Spleen (tissue), 11 donors: ENCODE data around the gene SLC9A7. TPM values are rescaled to one million over a fixed set of nuclear protein-coding genes. Genes with fewer than 3 reads are reported as not detected.

Experiments used
- DNase-seq: peaks from one replicate; pipeline ENCODE4 v3.0.0-alpha.2; 2020
- H3K27ac ChIP-seq, 8 donors: fragments of 200-600 bp; sonication (generic) in 7 of 8; 1 replicate in 4 of 8; 2 replicates in 4 of 8; pipeline versions ENCODE4 v1.5.0 to v1.8.0; 2016 to 2021; ENCODE audit warnings: inconsistent platforms in 4 of 8, mild to moderate bottlenecking in 4 of 8, moderate library complexity in 1 of 8
- H3K27me3 ChIP-seq, 7 donors: fragments of 200-600 bp; sonication (generic) in 6 of 7; replicated peaks in 1 of 7; 1 replicate in 4 of 7; 2 replicates in 3 of 7; pipeline versions ENCODE4 v1.5.0 to v1.8.0; 2016 to 2021; ENCODE audit warnings: inconsistent platforms in 3 of 7, mild to moderate bottlenecking in 1 of 7
- H3K36me3 ChIP-seq, 6 donors: fragments of 200-600 bp; sonication (generic) in 5 of 6; 1 replicate in 4 of 6; 2 replicates in 2 of 6; pipeline versions ENCODE4 v1.5.0 to v1.8.0; 2016 to 2021; ENCODE audit warnings: inconsistent platforms in 2 of 6
- H3K4me1 ChIP-seq, 6 donors: fragments of 200-600 bp; sonication (generic) in 5 of 6; 1 replicate in 3 of 6; 2 replicates in 3 of 6; pipeline versions ENCODE4 v1.5.0 to v1.8.0; 2016 to 2021; ENCODE audit warnings: inconsistent platforms in 3 of 6
- H3K4me3 ChIP-seq, 8 donors: fragments of 200-600 bp; sonication (generic) in 7 of 8; 1 replicate in 4 of 8; 2 replicates in 4 of 8; pipeline versions ENCODE4 v1.5.0 to v1.8.0; 2016 to 2021; ENCODE audit warnings: inconsistent platforms in 4 of 8, mild to moderate bottlenecking in 4 of 8, moderate library complexity in 2 of 8
- H3K9me3 ChIP-seq, 8 donors: fragments of 200-600 bp; sonication (generic) in 7 of 8; 1 replicate in 4 of 8; 2 replicates in 4 of 8; pipeline versions ENCODE4 v1.5.0 to v1.8.0; 2016 to 2021; ENCODE audit warnings: inconsistent platforms in 4 of 8
- POLR2A ChIP-seq, 3 donors: fragments of 450-650 bp; IDR thresholded peaks; one replicate each; pipeline ENCODE4 v1.5.1; 2017; ENCODE audit warnings: antibody characterized with exemption in 3 of 3, mild to moderate bottlenecking in 1 of 3
- POLR2AphosphoS5 ChIP-seq, 3 donors: sonication (generic); formaldehyde crosslinking; IDR thresholded peaks; one replicate each; pipeline ENCODE4 v1.5.1; 2017; ENCODE audit warnings: antibody characterized with exemption in 3 of 3
- WGBS, 5 donors: extraction: QIAGEN DNeasy Blood & Tissue Kit in 3 of 5; methylation state at CpG; one replicate each; pipeline versions ENCODE4 v1.1.5 to v1.1.7; 2013 to 2018; 5-methylcytosine and 5-hydroxymethylcytosine counted together
- intact Hi-C: fragments of 100-400 bp; cut with DNase I; formaldehyde crosslinking; loops from one replicate; pipeline ENCODE4 v1.15.0; 2023; ENCODE audit warnings: low total_unique reads
- polyA plus RNA-seq, 3 donors: library from polyadenylated mRNA; stranded (reverse); fragments of 200-250 nt; gene quantifications; one replicate each; pipeline ENCODE4 v1.2.1, GENCODE V29; 2013
- total RNA-seq, 7 donors: library from RNA; depleted of rRNA in 3 of 7; stranded (reverse); fragments of >200 nt in 3 of 7; fragmentation: NEBNext Ultra II Directional in 4 of 7; extraction: Animal tissue kit (Norgen Biotek cat#: 25700) in 4 of 7; gene quantifications; one replicate each; pipeline versions ENCODE4 v1.1.0 to v1.2.1, GENCODE V29; 2016 to 2021
- TF ChIP-seq, protein P1 (sequence below), 11 experiments: fragments of 200-600 bp in 7 of 11; fragments of 450-650 bp in 4 of 11; sonication (generic) in 4 of 11; IDR thresholded peaks in 8 of 11; conservative IDR thresholded peaks in 3 of 11; 1 replicate in 7 of 11; 2 replicates in 4 of 11; pipeline versions ENCODE4 v1.4.0 to v1.8.0; 2016 to 2021; ENCODE audit warnings: antibody characterized with exemption in 11 of 11, inconsistent platforms in 4 of 11, mild to moderate bottlenecking in 1 of 11
- donor health status: healthy with polysubstance abuse.
- donor health status: DM: no; HTN: no; CAD: no; lungs with moderate emphysema.
- donor health status: DM: no; HTN: no; CAD: no.
- donor health status: Bipolar disorder and iron deficiency.
- donor health status: healthy.
- donor health status: DM: no; HTN: no; CAD: no.
- donor health status: DM: yes; HTN: yes; CAD: no.

SLC9A7 gene
- total and polyA plus RNA-seq, 10 donors = 3.2 to 25.2 (median 11.1) TPM

DNA sequence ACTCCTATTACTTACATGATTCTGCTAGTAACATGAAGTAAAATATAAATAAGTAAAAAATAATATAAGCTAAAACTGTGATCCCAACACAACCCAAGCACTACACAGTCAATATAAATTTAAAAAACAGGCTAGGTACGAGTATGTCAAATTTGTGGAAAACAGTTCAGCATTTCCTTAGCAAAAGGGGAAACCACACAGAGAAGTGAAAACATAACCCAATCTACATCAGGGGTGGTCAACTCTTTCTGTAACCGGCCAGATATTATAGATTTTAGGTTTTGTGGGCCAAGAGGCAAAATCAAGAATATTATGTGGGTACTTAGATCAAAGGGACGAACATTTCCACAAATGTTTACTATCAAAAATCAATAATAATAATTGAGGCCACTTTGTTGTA, 115.3 kb downstream of the SLC9A7 start:
- peaks cover 0 to 15% (median 0%) of the 10 kb centered on the region in 6 donors for H3K4me1 ChIP-seq
- intact Hi-C loops = loop anchor here (10.0 kb wide), 1 partner anchor 69 kb away; the partner anchor contains the start of gene CHST7
- no peaks in the 10 kb centered on the region for H3K27me3 ChIP-seq
- no peak overlapping the region for H3K27ac ChIP-seq
- peaks cover 0 to 10% (median 0%) of the 10 kb centered on the region in 6 donors for H3K36me3 ChIP-seq
- WGBS, 5 donors = 42 to 61% (median 57%) methylated on average over 3 of the region's 3 CpGs
- H3K9me3 ChIP-seq = no peaks in the 10 kb centered on the region
- no peak overlapping the region for H3K4me3 ChIP-seq
- DNase-seq = no peak
- TF ChIP-seq POLR2A (IDR thresholded peaks at IDR 0.05) = no peak
- TF ChIP-seq POLR2AphosphoS5 (IDR thresholded peaks at IDR 0.05) = no peak
- TF ChIP-seq, protein P1, sequence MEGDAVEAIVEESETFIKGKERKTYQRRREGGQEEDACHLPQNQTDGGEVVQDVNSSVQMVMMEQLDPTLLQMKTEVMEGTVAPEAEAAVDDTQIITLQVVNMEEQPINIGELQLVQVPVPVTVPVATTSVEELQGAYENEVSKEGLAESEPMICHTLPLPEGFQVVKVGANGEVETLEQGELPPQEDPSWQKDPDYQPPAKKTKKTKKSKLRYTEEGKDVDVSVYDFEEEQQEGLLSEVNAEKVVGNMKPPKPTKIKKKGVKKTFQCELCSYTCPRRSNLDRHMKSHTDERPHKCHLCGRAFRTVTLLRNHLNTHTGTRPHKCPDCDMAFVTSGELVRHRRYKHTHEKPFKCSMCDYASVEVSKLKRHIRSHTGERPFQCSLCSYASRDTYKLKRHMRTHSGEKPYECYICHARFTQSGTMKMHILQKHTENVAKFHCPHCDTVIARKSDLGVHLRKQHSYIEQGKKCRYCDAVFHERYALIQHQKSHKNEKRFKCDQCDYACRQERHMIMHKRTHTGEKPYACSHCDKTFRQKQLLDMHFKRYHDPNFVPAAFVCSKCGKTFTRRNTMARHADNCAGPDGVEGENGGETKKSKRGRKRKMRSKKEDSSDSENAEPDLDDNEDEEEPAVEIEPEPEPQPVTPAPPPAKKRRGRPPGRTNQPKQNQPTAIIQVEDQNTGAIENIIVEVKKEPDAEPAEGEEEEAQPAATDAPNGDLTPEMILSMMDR (IDR thresholded peaks at IDR 0.05 in 8 of 11, conservative IDR thresholded peaks at IDR 0.05 in 3 of 11) = no peak

DNA sequence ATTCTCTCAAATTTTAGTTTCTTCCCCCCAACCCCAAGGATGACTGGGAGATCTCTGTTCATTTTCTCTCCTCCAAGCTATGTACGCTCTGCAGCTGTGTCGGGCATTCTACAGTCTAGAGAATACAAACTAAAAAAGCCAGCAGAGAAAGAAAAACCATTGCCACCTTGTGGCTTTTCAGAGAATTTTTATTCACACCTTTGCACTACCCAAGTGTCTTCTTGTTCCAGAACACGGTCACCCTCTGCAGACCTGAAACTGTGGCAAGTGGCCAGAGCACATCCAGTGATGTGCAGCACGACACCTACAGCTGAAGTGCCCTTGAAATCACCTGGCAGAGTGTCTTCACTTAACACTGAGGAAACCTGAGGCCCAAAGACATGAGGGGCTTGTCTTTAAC, 116.8 kb downstream of the SLC9A7 start:
- intact Hi-C loops = loop anchor here (10.0 kb wide), 1 partner anchor 67 kb away; the partner anchor contains the start of gene CHST7
- H3K4me3 ChIP-seq = no peak overlapping the region
- no peak for DNase-seq
- 37 to 53% (median 46%) methylated on average over 4 of the region's 4 CpGs for WGBS, 5 donors
- peaks cover 0 to 10% (median 0%) of the 10 kb centered on the region in 6 donors for H3K4me1 ChIP-seq
- TF ChIP-seq, protein P1 (IDR thresholded peaks at IDR 0.05 in 8 of 11, conservative IDR thresholded peaks at IDR 0.05 in 3 of 11) = peak in 8 of 11 experiments; percentile 27 to 61 (median 54)
- TF ChIP-seq POLR2A (IDR thresholded peaks at IDR 0.05) (no peak), POLR2AphosphoS5 (IDR thresholded peaks at IDR 0.05) (no peak)
- no peaks in the 10 kb centered on the region for H3K27me3 ChIP-seq
- peaks cover 0 to 9% (median 0%) of the 10 kb centered on the region in 6 donors for H3K36me3 ChIP-seq
- H3K27ac ChIP-seq = no peak overlapping the region
- H3K9me3 ChIP-seq = no peaks in the 10 kb centered on the region

DNA sequence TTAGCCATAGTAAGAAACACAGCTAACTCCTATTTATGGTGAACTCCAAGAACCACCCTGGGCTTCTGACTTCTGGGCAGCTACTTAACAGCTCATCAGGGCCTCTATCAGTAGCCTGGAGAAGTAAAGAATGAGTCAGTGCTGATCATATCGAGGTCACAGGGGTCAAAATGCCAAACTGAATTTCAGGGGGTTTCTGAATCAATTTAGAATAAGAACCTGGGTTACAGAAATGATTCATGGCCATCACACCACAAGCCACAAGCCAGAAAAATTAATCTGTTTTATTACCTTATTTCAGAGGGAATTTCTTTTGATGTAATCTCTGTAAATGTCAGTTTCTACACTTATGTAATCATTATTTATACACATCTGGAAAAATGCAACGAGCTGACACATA, 121.0 kb downstream of the SLC9A7 start:
- no peaks in the 10 kb centered on the region for H3K9me3 ChIP-seq
- TF ChIP-seq, protein P1 (IDR thresholded peaks at IDR 0.05 in 8 of 11, conservative IDR thresholded peaks at IDR 0.05 in 3 of 11) = no peak
- TF ChIP-seq POLR2A (IDR thresholded peaks at IDR 0.05) (no peak), POLR2AphosphoS5 (IDR thresholded peaks at IDR 0.05) (no peak)
- WGBS, 5 donors = 35 to 72% (median 48%) methylated on average over 2 of the region's 2 CpGs
- no peaks in the 10 kb centered on the region for H3K36me3 ChIP-seq
- no peak overlapping the region for H3K4me3 ChIP-seq
- peaks cover 0 to 6% (median 0%) of the 10 kb centered on the region in 6 donors for H3K4me1 ChIP-seq
- no peaks in the 10 kb centered on the region for H3K27me3 ChIP-seq
- no peak overlapping the region for H3K27ac ChIP-seq
- DNase-seq = no peak
- intact Hi-C loops = no loop called here

DNA sequence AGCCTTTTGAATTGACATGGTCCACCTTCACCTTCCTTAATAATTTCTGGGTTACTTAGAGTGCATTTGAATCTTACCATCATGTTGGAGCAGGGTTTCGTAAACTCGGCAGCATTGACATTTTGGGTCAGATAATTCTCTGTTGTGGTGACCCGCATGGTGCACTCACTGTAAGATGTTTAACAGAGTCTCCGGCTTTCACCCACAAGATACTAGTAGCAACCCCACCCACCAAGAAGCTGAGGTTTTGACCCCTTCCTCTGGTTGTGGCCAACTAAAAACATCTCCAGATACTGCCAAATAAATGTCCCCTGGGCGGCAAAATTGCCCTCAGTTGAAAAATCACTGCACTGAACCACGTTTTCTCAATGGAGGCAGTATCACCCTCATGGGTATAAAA, 122.7 kb downstream of the SLC9A7 start:
- intact Hi-C loops = no loop called here
- WGBS, 5 donors = 74 to 91% (median 79%) methylated on average over 4 to 6 of the region's 6 CpGs
- no peak overlapping the region for H3K4me3 ChIP-seq
- no peak for DNase-seq
- no peak overlapping the region for H3K27ac ChIP-seq
- no peaks in the 10 kb centered on the region for H3K4me1 ChIP-seq
- H3K36me3 ChIP-seq = no peaks in the 10 kb centered on the region
- TF ChIP-seq, protein P1 (IDR thresholded peaks at IDR 0.05 in 8 of 11, conservative IDR thresholded peaks at IDR 0.05 in 3 of 11) = no peak
- no peak for TF ChIP-seq POLR2A (IDR thresholded peaks at IDR 0.05)
- TF ChIP-seq POLR2AphosphoS5 (IDR thresholded peaks at IDR 0.05) = no peak
- no peaks in the 10 kb centered on the region for H3K9me3 ChIP-seq
- no peaks in the 10 kb centered on the region for H3K27me3 ChIP-seq
